Activated CD8-positive, alpha-beta memory T cell treated with anti-CD3 and anti-CD28 coated beads for 1 hour (primary cell): ENCODE measurements around the gene FTSJ1.

Source experiments
- DNase-seq, 2 donors: peaks; one replicate each; pipeline ENCODE4 v3.0.0-alpha.2; 2020; ENCODE audit warnings: low read depth in 1 of 2; ENCODE audit errors: extremely low read depth in 1 of 2

The FTSJ1 gene

DNA sequence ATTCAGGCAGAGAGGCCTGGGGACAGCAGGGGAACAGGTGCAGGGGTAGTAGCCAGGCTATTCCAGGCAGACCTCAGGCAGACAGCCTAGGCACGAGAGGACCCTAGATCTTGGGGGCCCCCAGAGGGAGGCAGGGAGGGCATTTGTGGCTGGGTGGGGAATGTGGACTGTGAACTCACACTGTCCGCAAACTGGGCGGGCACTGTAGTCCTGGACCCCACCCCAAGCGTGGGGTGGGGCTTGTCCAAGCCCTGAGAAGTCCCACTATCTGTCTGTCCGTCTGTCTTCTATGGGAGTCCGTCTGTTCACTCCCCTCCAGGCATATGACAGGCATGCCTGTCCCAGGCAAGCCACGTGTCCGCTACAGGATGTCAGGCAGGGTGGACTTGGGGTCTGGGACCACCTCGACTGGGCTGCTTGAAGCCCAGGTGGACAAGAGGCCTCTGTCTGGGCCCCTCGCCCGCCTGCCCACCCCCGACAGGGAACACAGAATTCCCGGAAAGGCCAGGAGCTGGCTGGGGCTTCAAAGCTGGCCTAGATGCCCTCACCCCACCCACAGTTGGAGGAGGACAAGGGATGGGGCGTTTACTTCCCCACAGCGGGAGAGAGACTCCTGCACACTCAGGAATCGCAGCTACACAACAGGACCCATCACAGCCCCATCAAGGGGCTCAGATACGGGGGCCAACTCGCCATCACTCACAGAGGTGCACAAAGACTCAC lies 5.7 kb upstream of the FTSJ1 start, which contains the start of gene SLC38A5:
TSS of gene SLC38A5 (minus strand) at position 151 of the 723 bp plus-strand sequence. CDS start 2,336 bp downstream, outside the sequence.
- no peak for DNase-seq

DNA sequence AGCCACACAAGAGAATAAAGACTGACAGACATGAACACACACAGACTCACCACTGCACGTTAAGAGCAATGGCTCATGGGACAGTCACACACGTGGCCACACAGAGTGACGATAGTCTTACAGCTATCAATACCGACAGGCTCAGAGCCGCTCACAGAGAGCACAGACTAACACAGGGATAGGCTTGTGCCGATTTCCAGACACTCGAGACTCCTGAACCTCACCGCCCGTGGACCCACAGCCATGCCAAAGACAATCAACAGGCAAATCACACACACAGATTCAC lies 5.2 kb upstream of the FTSJ1 start:
- DNase-seq: no peak

DNA sequence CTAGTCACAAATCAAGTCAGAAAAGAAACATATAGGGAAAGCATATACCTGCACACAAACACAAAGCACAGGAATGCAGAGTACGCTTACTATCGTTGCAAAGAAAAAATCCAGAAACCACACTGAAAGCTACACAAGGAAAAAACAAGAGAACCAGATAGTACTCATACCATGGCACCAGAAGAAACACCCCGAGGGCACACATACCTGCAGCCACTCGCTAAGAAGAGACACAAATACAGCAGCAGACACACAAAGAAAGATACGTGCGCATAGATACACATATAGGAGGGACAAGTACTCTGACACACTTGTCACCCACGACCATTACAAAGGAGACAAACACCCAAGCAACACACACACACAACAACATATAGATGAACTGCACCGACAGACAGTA lies 4.5 kb upstream of the FTSJ1 start:
- no peak for DNase-seq

DNA sequence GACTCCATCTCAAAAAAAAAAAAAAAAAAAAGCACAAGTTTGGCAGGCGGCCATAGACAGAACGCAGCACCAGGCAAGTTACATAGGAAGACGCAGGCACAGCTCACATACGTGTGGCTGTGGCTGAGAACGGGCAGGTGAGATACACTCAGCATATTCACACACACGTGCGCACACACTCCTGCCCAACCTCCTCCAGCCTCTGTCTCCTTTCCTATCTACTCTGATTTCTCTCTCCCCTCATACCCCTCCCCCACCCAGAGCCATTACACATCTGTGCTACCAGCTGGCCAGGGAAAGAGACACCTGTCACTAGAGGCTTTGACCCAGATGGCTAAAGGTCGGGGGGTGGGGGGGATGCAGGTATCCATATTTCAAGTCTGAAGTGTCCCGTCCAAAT lies 3.8 kb upstream of the FTSJ1 start:
- no peak for DNase-seq

DNA sequence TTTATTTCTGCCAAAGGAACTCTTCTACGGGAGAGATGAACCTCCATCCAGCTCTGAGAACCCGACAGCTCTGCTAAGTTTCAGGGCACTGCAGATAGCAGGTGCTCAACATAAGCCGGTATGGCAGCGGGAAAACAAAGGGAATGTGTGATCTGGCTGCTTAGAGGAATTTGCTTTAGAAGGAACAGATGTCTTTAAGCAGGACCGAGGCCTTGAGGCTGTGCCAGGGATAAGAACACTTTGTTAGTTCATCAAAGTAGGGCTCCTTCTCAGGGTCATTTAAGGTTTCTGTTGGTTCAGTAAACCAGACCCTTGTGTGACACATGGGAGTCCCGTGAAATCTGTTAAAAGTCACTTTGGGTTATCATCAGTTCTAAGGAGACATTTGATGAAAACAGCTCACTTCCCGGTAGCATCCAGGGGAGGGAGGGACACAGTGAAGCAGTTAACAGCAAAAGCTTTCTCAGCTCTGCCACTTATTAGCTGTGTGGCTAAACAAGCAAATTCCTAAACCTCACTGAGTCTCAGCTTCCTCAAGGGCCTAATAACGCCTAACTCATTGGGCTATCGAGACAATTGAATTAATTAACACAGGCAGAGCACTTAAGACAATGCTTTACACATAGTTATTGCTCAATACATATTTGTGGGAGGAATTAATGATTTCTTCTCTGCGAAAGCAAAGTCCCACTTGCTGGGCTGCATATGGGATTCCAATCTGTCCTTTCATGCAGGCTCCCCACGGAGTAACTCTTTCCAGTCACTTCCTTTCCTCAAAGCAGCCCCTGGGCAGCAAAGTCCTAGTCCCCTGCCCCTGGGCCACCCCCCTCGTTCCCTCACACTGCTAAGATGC lies 2.9 kb upstream of the FTSJ1 start:
- DNase-seq: no peak

DNA sequence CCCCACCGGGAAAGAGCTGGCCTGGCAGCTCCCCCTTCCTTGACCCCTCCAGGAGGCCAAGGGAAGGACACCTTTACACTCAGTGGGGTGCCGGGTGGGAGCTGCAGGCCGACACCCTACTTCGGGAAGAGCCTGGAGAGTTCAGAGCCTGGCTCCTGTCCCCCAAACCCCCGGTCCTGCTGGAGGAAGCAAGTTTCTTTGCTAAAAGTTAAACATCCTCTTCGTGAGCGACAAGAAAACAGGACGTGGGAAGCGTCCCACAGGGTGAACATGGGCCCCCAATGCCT lies 2.4 kb upstream of the FTSJ1 start:
- no peak for DNase-seq

DNA sequence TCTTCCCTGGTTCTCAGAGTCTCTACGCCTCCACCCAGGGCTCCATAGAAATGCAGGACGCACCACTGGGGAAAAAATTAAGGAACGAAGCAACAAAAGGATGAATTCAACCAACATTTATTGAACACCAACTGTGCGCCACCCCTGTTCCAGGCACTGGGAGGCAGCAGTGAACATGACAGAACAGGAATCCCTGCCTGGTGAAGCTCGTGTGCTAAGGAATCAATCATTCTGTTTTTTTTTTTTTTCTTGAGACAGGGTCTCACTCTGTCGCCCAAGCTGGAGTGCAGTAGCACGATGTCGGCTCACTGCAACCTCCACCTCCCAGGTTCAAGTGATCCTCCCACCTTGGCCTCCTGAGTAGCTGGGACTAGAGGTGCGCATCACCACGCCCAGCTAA lies 1.9 kb upstream of the FTSJ1 start:
- no peak for DNase-seq

DNA sequence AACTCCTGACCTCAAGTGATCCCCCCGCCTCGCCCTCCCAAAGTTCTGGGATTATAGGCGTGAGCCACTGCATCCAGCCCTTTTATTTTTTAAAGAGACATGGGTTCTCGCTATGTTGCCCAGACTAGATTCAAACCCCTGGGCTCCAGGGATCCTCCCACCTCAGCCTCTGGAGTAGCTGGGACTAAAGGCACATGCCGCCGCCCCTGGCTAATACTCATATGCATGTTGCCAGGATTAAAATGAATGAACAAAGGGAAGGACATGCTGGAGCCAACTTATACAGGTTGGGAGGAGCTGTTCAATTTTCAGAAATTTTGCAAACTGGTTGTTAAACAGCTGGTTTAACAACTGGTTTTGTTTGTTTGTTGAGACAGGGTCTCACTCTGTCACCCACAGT lies 1.4 kb upstream of the FTSJ1 start:
- DNase-seq: no peak

DNA sequence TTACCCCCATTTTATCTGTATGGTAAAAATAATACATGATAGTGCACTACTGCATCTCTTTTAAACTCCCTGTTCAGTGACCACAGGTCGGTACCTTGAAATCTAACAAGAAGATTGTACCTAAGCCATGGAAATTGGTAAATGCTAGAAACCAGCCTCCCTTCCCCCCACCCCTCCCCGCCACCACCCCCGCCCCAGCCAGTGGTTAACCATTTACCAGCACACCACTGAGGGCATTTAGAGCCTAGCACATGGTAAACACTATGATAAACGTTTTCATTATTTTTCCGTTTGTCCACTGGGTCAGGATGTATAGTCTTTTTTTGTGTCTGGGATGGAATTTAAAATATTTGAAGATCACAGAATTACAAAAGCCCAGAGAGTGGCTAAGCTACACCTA lies 703 bp upstream of the FTSJ1 start:
- no peak for DNase-seq

DNA sequence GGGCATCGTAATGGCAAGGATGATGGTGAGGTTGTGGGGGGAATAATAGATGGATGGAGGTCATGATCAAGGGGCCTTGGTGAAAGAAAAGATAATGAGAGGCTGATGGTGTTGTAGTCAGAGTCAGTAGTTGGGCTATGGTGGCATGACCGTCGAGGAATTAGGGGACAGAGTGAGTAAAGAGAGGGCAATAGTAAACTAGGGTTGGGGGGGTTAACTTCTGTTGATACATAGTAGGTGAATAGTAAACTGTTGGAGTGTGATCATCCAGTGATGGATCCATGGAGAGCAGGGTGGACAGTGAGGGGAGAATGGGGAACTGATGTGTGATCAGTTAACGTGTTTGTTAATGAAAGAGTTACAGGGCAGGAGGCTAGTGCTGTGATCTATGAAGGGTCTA lies 920 bp downstream of the FTSJ1 start:
- DNase-seq: no peak

DNA sequence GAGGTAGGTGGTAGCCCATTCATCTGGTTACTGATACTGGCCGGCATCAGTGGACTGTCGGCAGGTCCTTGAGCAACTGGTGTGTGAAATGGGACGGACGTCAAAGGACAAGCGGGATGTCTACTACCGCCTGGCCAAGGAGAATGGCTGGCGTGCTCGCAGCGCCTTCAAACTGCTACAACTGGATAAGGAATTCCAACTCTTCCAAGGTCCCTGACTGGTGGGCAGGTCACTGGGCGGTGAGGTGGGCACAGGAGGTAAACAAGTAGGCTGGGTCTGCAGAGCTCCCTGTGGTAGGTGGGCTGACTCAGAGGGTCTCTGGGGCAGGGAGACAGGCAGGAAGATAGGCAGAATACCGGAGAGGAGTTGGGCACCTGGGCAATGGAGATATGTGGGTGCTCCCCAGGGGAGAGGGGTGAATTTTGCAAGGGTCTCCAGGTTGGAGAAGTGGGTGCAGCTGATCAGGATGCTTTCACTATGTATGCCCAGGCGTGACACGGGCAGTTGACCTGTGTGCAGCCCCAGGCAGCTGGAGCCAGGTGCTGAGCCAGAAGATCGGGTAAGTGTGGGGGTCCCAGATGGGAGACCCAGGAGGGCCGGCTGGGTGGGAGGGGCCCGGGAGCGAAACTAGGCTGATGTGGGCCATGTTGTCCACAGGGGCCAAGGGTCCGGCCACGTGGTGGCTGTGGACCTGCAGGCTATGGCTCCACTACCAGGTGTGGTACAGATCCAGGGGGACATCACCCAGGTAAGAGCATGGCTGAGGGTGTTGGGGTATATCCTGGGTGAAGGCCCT lies 2.2 kb downstream of the FTSJ1 start:
- no peak for DNase-seq

DNA sequence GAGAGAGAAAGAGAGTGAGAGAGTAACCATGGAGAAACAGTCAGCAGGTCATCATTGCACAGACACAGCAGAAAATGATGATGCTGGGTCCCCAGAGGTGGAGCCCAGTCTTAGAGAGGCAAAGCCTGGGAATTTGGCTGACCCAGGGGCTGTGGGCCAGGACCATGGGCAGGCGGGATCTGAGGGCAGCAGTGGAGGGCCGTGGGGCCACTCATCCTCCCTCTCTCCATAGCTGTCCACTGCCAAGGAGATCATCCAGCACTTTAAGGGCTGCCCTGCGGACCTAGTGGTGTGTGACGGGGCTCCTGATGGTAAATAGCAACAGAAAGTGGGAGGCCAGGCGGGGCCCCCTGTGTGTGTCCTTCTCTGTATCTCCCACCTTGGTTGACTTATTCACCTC lies 2.8 kb downstream of the FTSJ1 start:
- DNase-seq: no peak

DNA sequence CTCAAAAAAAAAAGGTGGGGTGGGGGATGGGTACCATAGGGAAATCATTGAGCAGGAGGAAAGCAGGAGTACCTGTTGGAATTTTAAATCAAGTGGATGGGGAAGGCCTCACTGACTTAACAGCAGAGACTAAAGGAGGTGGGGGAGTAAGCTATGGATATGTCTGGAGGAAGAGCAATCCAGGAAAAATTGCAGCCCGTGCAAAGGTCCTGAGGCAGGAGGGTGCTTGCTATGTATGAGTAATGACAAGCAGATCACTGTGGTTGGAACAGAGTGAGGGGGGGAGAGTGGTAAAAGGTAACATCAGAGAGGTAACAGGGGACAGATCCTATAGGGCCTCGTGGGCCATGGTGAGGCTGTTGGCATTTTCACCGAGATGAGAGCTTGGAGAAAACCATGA lies 4.1 kb downstream of the FTSJ1 start:
- DNase-seq: no peak

DNA sequence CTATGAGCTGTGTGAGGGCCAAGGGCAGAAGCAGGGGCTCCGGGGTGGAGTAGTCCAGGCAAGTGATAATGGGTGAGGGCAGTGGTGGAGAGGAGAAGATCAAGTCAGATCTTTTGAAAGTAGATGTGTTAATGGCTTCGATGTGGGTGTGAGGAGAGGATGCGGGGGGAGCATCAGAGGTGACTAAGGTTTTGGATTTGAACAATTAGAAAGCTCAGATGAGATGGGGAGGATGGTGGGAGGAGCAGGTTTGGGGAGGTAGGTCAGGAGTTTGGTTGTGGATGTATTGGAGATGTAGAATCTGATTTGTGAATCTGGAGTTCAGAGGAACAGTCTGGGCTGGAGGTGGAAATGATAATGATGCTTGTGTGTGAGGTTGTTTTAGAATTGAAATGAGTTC lies 4.6 kb downstream of the FTSJ1 start:
- no peak for DNase-seq

DNA sequence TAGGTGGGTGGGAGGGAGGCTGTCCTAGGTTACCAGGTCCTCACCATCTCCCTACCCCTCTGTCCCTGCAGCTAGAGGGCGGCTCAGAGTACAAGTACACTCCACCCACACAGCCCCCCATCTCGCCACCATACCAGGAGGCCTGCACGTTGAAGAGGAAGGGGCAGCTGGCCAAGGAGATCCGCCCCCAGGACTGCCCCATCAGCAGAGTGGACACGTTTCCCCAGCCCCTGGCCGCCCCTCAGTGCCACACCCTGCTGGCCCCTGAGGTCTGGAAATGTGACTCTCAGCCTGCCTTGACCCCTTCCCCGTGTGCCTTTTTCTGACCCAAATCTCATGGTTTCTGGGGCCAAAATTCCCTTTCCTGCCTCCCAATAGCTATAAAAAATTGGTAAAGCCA lies 6.5 kb downstream of the FTSJ1 start:
- no peak for DNase-seq

DNA sequence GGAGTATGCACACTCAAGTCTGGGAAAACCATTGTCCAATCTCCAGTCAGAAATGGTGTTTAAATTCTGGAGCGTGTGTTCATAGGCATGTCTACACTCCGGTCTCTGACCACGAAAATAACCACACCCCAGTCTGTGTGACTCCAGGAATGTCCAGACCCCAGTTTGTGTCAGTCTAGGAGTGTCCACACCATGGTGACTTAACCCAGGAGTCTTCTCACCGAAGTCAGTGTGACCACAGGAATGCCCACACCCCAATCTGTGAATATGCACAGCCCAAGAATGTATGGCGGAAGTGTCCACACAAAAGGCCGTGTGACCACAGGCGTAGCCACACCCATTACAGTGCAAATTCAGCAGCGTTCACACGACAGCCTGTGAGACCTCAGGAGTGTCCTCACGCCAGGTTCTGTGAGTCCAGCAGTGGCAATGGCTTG lies 11.4 kb downstream of the FTSJ1 start:
- no peak for DNase-seq

DNA sequence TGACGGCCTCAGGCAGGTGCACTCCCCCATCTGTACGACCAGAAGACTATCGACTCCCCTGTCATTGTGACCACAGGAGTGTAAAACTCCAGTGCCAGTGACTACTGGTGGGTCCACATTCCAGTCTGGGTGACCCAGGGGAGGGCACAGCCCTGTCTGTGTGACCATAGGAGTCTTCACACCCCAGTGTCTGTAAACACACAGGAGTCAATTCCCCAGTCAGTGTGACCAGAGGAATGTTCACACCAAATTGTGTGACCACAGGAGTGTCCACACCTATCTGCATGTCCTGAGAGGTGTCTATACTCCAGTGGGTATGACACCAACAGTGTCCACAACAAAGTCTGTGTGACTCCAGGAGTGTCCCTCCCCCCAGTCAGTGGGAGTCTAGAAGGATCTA lies 12.0 kb downstream of the FTSJ1 start:
- no peak for DNase-seq

DNA sequence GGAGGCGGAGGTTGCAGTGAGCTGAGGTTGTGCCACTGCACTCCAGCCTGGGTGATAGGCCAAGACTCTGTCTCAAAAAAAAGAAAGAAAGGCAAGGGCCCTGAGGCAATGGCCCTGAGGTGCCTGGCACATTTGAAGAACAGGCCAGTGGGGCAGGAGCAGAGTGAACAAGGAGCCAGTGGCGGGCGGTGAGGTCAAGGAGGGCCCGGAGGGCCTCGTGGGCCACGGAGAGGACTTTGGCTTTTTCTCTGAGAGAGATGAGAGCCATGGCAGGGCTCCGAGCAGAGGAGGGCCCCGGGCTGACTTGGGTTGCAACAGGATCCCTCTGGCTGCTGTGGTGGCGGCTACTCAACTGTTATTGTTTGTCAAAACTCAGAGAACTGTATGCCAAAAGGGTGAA lies 13.3 kb downstream of the FTSJ1 start:
- no peak for DNase-seq

DNA sequence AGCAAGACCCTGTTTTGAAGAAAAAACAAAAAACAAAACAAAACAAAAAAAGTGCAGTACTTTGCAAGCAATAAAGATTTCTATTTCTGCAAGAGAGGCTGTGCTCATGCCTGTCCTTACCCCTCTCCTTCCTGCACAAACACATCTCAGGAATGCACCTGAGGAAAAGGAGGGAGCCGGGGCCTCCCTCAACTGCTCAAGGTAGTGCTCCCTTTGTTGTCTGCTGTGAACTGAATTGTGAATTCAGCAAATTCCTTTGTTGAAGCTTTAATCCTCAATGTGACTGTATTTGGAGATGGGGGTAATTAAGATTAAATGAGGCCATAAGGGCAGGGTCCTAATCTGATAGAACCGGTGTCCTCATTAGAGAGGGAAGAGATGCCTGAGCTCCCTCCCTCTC lies 13.9 kb downstream of the FTSJ1 start:
- DNase-seq: no peak

DNA sequence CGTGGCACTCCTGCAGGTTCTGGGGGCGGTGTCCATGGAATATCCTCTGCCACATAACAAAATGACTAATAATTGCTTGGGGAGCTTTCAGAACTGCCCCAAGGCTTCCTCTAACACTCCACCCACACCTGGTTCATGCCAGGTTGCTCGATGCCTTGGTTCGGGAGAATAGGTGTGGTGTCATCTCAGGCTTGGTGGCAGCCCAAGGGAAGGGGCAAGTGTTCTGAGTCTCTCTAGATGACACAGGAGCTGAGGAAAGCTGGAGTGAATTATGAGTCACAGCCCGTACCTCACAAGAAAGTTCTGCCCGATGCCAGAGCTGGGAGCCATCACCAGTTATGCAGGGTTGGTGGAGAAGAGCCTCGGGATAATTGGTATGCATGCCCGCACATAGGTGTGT lies 14.7 kb downstream of the FTSJ1 start:
- no peak for DNase-seq

DNA sequence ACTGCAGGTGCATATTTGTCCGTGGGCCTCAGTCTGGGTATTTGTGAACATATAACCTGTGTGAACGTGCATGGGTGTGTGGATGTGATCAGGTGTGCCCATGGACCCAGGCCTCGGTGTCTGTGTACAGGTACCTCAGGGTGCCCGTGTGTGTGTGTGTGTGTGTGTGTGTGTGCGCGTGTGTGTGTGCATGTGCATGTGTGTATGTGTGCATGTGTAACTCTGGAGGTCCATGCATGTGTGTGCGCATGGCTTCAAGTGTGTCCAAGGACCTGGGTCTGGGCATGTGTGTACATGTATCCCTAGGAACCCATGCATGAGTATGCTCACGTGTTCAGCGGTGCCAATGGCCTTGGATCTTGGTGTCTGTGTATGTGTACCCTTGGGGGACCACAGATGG lies 15.8 kb downstream of the FTSJ1 start:
- DNase-seq: no peak

DNA sequence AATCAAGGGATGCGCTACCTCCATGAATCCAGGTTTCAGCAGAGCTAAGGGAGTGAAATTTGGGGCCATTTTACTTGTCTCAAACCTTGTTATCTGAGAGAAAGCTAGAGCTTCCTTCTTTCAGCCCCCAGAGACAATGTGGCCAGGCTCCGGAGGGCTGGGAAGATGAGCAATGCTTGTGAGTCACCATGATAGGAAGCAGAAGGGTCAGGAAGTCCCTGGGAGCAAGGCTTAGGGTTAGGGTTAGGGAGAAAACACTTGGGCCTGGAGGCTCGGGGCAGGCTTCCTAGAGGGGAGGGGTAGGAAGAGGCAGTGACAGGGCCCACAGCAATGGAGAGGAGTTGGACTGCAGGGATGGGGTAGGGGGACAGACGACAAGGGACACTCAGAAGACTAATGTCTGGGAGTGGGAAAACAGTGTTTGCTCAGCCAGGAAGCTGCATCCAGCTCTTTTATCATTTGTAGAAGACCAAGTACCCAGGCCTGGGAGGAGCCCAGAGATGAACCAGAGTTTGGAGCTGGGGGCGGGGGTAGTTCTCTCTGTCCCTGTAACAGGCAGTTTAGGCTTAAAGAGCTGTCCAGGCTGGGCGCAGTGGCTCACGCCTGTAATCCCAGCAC lies 16.4 kb downstream of the FTSJ1 start:
- DNase-seq: no peak
